Endometrial microvascular endothelial cells (primary cell): ENCODE data around the gene SDR39U1. TPM values are rescaled to one million over a fixed set of nuclear protein-coding genes. Genes with fewer than 3 reads are reported as not detected.
"Not testable (repeated sequence)": the region's sequence is repeated elsewhere in the genome, so short reads cannot be mapped to it uniquely, and the experiment has no call there.

Source experiments
- in situ Hi-C: cut with HindIII; loops from 2 replicates; pipeline ENCODE4 v1.10.0; 2017; ENCODE audit warnings: low sequenced_read_pairs, low pct_unique_long_range_greater_than_20kb; ENCODE audit errors: inconsistent ontology term
- total RNA-seq: library from RNA; depleted of rRNA; stranded (reverse); fragments of >200 nt; gene quantifications from one replicate; pipeline ENCODE4 v1.2.3, GENCODE V29; 2015; ENCODE audit errors: inconsistent ontology term

SDR39U1 gene
- total RNA-seq, 1 donor from 2014 or later: 30.5 TPM

GRCh38 chr14:24456980-24457379 is 14.4 kb upstream of the SDR39U1 start:
- in situ Hi-C loops: no loop called here

- in situ Hi-C loops: not testable (repeated sequence)
These were observed 8.3 kb upstream of the SDR39U1 start for GRCh38 chr14:24450828-24451227.

GRCh38 chr14:24443053-24443665 is 583 bp upstream of the SDR39U1 start:
- in situ Hi-C loops: no loop called here

GRCh38 chr14:24441904-24442239 is 704 bp downstream of the SDR39U1 start:
- in situ Hi-C loops: no loop called here

- in situ Hi-C loops: no loop called here
These were observed 1.1 kb downstream of the SDR39U1 start for GRCh38 chr14:24441485-24441884.

GRCh38 chr14:24440606-24441399 is 1.8 kb downstream of the SDR39U1 start:
- in situ Hi-C loops: no loop called here

GRCh38 chr14:24439830-24440605 is 2.6 kb downstream of the SDR39U1 start:
- in situ Hi-C loops: loop anchor here (5.0 kb wide), 1 partner anchor 73 kb away; the partner anchor contains the start of gene NFATC4

GRCh38 chr14:24439257-24439656 is 3.3 kb downstream of the SDR39U1 start:
- in situ Hi-C loops: loop anchor here (5.0 kb wide), 1 partner anchor 72 kb away; the partner anchor contains the start of gene NFATC4

- in situ Hi-C loops: loop anchor here (5.0 kb wide), 1 partner anchor 71 kb away; the partner anchor contains the start of gene NFATC4
These were observed 4.1 kb downstream of the SDR39U1 start for GRCh38 chr14:24438223-24439097.

- in situ Hi-C loops: loop anchor here (5.0 kb wide), 1 partner anchor 70 kb away; the partner anchor contains the start of gene NFATC4
These were observed 4.9 kb downstream of the SDR39U1 start for GRCh38 chr14:24437736-24438067.

- in situ Hi-C loops: loop anchor here (5.0 kb wide), 1 partner anchor 70 kb away; the partner anchor contains the start of gene NFATC4
These were observed 5.4 kb downstream of the SDR39U1 start for GRCh38 chr14:24437020-24437735.

GRCh38 chr14:24436355-24437019 is 6.1 kb downstream of the SDR39U1 start:
- in situ Hi-C loops: loop anchor here (5.0 kb wide), 1 partner anchor 69 kb away; the partner anchor contains the start of gene NFATC4

GRCh38 chr14:24435998-24436354 is 6.6 kb downstream of the SDR39U1 start:
- in situ Hi-C loops: loop anchor here (5.0 kb wide), 1 partner anchor 69 kb away; the partner anchor contains the start of gene NFATC4

GRCh38 chr14:24435192-24435810 is 7.3 kb downstream of the SDR39U1 start:
- in situ Hi-C loops: loop anchor here (5.0 kb wide), 1 partner anchor 68 kb away; the partner anchor contains the start of gene NFATC4

GRCh38 chr14:24434676-24435075 is 7.9 kb downstream of the SDR39U1 start:
- in situ Hi-C loops: loop anchor here (5.0 kb wide), 1 partner anchor 67 kb away; the partner anchor contains the start of gene NFATC4

- in situ Hi-C loops: no loop called here
These were observed 8.5 kb downstream of the SDR39U1 start for GRCh38 chr14:24434036-24434435.
